ENCODE results near the gene NKPD1.

DNA sequence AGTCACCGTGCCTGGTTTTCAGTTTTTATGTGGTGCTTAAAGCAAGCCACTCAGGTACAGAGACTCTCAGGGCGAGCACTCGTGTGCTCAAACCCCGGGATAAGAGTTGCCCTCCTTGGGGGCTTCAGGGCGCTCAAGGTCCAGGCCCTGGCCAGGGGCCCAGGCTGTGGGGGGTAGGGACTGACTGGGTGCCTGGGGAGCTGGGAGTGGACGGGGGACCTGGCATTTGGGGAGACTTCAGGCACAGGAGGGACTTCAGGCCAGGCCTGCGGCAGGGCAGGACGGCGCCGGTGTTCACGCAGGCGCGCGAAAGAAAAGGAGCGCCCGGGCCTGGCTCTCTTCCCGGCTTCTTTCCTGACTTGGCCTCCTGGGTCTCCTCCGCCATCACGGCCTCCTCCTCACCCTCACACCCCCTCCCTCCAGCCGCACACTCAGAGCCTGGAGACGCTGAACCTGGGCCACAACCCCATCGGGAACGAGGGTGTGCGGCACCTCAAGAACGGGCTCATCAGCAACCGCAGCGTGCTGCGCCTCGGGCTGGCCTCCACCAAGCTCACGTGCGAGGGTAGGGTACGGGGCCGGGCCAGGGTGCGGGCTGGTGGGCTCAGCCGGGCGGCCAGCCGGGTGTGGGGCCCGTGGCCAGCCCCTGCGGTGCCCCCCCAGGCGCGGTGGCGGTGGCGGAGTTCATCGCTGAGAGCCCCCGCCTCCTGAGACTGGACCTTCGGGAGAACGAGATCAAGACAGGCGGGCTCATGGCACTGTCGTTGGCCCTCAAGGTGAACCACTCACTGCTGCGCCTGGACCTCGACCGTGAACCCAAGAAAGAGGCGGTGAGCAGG is 16.1 kb downstream of the NKPD1 start:
- TF ChIP-seq CTCF (IDR thresholded peaks at IDR 0.05) (no peak), POLR2A (IDR thresholded peaks at IDR 0.05) (no peak)

Data from lower leg skin (tissue), 3 donors.